ENCODE results near the gene CBLN3. TPM values are rescaled to one million over a fixed set of nuclear protein-coding genes. Genes with fewer than 3 reads are reported as not detected.

The CBLN3 gene
- total RNA-seq, 1 donor = 1.7 TPM

DNA sequence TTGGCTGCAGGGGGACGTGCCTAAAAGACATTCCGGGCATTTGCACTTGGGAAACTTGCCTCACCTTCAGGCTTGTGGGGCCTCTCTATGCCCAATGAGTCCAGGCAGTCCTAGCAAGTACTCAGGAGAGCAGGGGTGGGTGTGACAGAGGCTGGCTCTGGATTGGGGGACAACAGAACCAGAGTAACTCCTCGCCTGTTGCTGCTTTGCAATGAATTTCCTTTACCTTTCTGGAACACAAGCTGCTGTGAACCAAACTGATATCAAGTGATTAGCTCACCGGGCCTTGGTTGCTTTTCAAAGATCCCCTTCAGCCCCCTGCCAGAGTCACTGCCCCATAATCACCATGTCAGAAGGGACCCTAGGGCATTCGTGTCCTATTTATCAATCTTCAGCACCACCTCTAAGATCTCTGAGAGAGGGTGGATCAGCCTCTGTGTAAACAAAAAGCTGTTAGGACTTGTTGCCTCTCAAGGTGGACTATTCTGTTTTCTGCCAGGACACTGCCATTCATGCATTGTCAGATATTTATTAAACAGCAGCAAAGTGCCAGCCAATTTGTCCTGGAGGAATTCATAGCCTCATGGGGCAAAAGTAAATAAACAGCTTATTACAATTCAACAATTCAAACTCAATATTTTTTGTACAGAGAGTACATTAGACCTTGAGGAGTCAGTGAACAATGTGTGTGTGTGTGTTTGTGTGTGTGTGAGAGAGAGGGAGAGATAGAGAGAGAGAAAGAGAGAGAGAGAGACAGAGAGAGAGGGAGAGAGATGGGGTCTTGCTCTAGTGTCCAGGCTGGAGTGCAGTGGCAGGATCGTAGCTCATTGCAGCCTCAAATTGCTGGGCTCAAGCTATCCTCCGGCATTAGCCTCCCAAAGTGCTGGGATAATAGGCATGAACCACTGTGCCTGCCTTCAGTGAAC is 50.2 kb downstream of the CBLN3 start:
- TF ChIP-seq, protein P1, sequence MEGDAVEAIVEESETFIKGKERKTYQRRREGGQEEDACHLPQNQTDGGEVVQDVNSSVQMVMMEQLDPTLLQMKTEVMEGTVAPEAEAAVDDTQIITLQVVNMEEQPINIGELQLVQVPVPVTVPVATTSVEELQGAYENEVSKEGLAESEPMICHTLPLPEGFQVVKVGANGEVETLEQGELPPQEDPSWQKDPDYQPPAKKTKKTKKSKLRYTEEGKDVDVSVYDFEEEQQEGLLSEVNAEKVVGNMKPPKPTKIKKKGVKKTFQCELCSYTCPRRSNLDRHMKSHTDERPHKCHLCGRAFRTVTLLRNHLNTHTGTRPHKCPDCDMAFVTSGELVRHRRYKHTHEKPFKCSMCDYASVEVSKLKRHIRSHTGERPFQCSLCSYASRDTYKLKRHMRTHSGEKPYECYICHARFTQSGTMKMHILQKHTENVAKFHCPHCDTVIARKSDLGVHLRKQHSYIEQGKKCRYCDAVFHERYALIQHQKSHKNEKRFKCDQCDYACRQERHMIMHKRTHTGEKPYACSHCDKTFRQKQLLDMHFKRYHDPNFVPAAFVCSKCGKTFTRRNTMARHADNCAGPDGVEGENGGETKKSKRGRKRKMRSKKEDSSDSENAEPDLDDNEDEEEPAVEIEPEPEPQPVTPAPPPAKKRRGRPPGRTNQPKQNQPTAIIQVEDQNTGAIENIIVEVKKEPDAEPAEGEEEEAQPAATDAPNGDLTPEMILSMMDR (IDR thresholded peaks at IDR 0.05; ENCODE audit: insufficient read depth, low read depth, low read length) = no peak
- DNase-seq (ENCODE audit: low read depth) = no peak
- no peak overlapping the region for H3K4me3 ChIP-seq (ENCODE audit: low read depth, low read length)

DNA sequence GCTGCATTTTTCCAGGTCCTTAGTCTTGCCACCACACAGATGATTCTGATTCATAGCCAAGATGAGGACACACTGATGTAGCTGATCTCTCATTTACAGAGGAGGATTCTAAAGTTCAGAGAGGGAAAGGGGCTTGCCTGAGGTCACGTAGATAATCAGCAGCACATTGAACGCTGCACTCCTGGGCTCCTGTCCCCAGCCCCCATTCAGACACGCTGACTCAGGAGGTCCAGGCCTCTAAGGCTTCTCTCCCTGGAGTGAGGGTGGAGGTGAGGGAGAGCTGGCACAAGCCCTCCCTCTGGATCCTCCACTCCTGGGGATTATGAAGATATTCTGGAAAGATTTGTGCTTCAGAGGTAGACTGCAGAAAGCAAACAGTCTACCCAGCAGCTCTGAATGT is 51.1 kb downstream of the CBLN3 start:
- TF ChIP-seq, protein P1 (IDR thresholded peaks at IDR 0.05; ENCODE audit: insufficient read depth, low read depth, low read length) = no peak
- DNase-seq (ENCODE audit: low read depth) = no peak
- H3K4me3 ChIP-seq (ENCODE audit: low read depth, low read length) = no peak overlapping the region

DNA sequence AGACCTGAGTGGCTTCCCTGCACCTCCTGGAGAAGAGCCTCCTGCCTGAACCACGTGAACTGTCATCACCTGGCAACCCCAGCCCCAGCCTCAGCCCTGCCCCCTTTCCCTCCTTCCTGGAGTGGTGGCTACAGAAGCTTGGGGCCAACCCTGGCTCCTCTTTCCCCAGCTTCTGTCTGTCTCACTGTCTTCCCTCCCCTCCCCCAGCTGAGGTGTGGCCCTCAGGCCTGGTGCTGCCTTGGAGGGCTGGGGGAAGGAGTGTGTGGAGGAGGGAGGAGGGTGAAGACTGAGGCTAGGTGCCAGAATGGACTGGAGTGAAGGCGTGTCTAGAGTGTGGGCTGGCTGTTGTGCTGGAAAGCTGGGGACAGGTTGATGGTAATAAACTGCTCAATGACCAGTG is 51.8 kb downstream of the CBLN3 start:
- no peak for DNase-seq (ENCODE audit: low read depth)
- H3K4me3 ChIP-seq (ENCODE audit: low read depth, low read length) = no peak overlapping the region
- TF ChIP-seq, protein P1 (IDR thresholded peaks at IDR 0.05; ENCODE audit: insufficient read depth, low read depth, low read length) = no peak

DNA sequence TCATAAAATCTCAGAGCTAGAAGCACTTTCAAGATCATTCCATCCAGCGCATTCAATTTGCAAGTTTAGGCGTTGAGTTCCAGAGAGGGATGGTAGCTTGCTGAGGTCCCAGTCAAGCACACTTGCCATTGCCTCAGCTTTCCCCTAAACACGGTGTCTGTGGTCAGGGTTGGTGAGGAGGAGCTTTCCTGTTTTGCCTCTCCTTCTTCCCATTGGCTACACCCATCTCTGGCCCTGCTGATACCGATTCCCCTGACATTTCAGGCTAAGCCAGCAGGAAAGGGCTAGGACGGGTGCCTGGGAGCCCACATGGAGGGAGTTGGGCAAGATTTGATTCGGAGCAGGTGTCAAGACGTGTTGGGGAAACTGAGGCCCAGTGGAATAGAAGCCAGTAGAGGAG is 52.3 kb downstream of the CBLN3 start:
- TF ChIP-seq, protein P1 (IDR thresholded peaks at IDR 0.05; ENCODE audit: insufficient read depth, low read depth, low read length) = no peak
- no peak overlapping the region for H3K4me3 ChIP-seq (ENCODE audit: low read depth, low read length)
- DNase-seq (ENCODE audit: low read depth) = no peak

Other genes starting within 250 kb of the CBLN3 start
- gene IPO4, start 240.9 kb downstream of the CBLN3 start, total RNA-seq = 39.6 and 41.9 TPM in 2 replicates
- gene TM9SF1, start 234.2 kb downstream of the CBLN3 start, total RNA-seq = 64.4 and 96.3 TPM in 2 replicates
- gene TSSK4, start 224.0 kb downstream of the CBLN3 start, total RNA-seq = under 0.01 and 0.32 TPM in 2 replicates
- 13.8 and 15.8 TPM in 2 replicates for gene CHMP4A, start 216.2 kb downstream of the CBLN3 start, total RNA-seq
- 8.6 and 15.5 TPM in 2 replicates for gene MDP1, start 213.6 kb downstream of the CBLN3 start, total RNA-seq
- 114 and 128 TPM in 2 replicates for gene NEDD8, start 197.3 kb downstream of the CBLN3 start, total RNA-seq
- 76.7 and 87.7 TPM in 2 replicates for gene GMPR2, start 196.7 kb downstream of the CBLN3 start, total RNA-seq
- gene TINF2, start 187.0 kb downstream of the CBLN3 start, total RNA-seq = 43.2 and 60.9 TPM in 2 replicates
- gene TGM1, start 166.5 kb downstream of the CBLN3 start, total RNA-seq = 0.64 and 2.2 TPM in 2 replicates
- gene RABGGTA, start 158.1 kb downstream of the CBLN3 start, total RNA-seq = 25.8 and 28.1 TPM in 2 replicates
- 8.7 and 13.8 TPM in 2 replicates for gene DHRS1, start 129.9 kb downstream of the CBLN3 start, total RNA-seq
- gene NOP9, start 129.8 kb downstream of the CBLN3 start, total RNA-seq = 24.5 and 29.4 TPM in 2 replicates
- gene CIDEB, start 121.7 kb downstream of the CBLN3 start, total RNA-seq = 1.3 and 3.0 TPM in 2 replicates
- gene LTB4R2, start 119.5 kb downstream of the CBLN3 start, total RNA-seq = 3.9 and 6.8 TPM in 2 replicates
- 1.3 and 1.6 TPM in 2 replicates for gene LTB4R, start 118.2 kb downstream of the CBLN3 start, total RNA-seq
- gene ADCY4, start 94.6 kb downstream of the CBLN3 start, total RNA-seq = 4.2 and 18.1 TPM in 2 replicates
- 0.32 and 3.9 TPM in 2 replicates for gene RIPK3, start 89.7 kb downstream of the CBLN3 start, total RNA-seq
- 56.4 and 68.2 TPM in 2 replicates for gene NFATC4, start 61.5 kb downstream of the CBLN3 start, total RNA-seq
- 11.6 and 15.5 TPM in 2 replicates for gene NYNRIN, start 30.7 kb downstream of the CBLN3 start, total RNA-seq
- 43.2 and 47.4 TPM in 2 replicates for gene KHNYN, start 286 bp upstream of the CBLN3 start, total RNA-seq
- 9.5 and 13.5 TPM in 2 replicates for gene SDR39U1, start 13.1 kb upstream of the CBLN3 start, total RNA-seq
- not detected in 2 replicates for gene CMA1, start 78.6 kb upstream of the CBLN3 start, total RNA-seq
- gene CTSG, start 146.6 kb upstream of the CBLN3 start, total RNA-seq = not detected in 2 replicates
- gene GZMH, start 180.0 kb upstream of the CBLN3 start, total RNA-seq = not detected in 2 replicates
- gene GZMB, start 204.5 kb upstream of the CBLN3 start, total RNA-seq = not detected in 2 replicates

Data from fibroblast of villous mesenchyme (primary cell).